IgD-negative memory B cell (primary cell): ENCODE results near the gene CREB3. TPM values are rescaled to one million over a fixed set of nuclear protein-coding genes. Genes with fewer than 3 reads are reported as not detected.

Source experiments
- H3K27ac Mint-ChIP-seq, 3 donors: one replicate each; pipeline ENCODE4 v1.8.0; 2020 to 2022; ENCODE audit warnings: mild to moderate bottlenecking in 3 of 3, mixed read lengths in 3 of 3, moderate library complexity in 1 of 3
- H3K27me3 Mint-ChIP-seq: one replicate; pipeline ENCODE4 v1.8.0; 2021; ENCODE audit warnings: mixed read lengths
- H3K36me3 Mint-ChIP-seq: one replicate; pipeline ENCODE4 v1.8.0; 2020; ENCODE audit warnings: mild to moderate bottlenecking, mixed read lengths
- H3K4me1 Mint-ChIP-seq, 3 donors: one replicate each; pipeline ENCODE4 v1.8.0; 2020 to 2022; ENCODE audit warnings: mixed read lengths in 3 of 3, mild to moderate bottlenecking in 1 of 3
- H3K4me3 Mint-ChIP-seq, 4 donors: one replicate each; pipeline ENCODE4 v1.8.0; 2020 to 2022; ENCODE audit warnings: mild to moderate bottlenecking in 4 of 4, mixed read lengths in 4 of 4, moderate library complexity in 3 of 4
- H3K9me3 Mint-ChIP-seq, 3 donors: one replicate each; pipeline ENCODE4 v1.8.0; 2020 to 2021; ENCODE audit warnings: mixed read lengths in 3 of 3, mild to moderate bottlenecking in 1 of 3
- polyA plus RNA-seq: library from polyadenylated mRNA; unstranded; fragments of 300-500 nt; fragmentation: Illumina TruSeq; gene quantifications from one replicate; pipeline ENCODE4 v1.2.3, GENCODE V29; 2021

Gene CREB3
- polyA plus RNA-seq, 1 donor from 2014 or later: 29.3 TPM

GRCh38 chr9:35758475-35759050, 26.1 kb downstream of the CREB3 start:
- no peaks in the 10 kb centered on the region for H3K27me3 Mint-ChIP-seq
- peaks cover 32 to 48% (median 34%) of the 10 kb centered on the region in 3 donors for H3K4me1 Mint-ChIP-seq
- peak overlapping the region; percentile 38 to 92 (median 78) for H3K4me3 Mint-ChIP-seq
- H3K27ac Mint-ChIP-seq: peak overlapping the region; percentile 50 to 96 (median 87)
- peaks cover 4% of the 10 kb centered on the region for H3K36me3 Mint-ChIP-seq
- no peaks in the 10 kb centered on the region for H3K9me3 Mint-ChIP-seq

GRCh38 chr9:35759795-35760194, 27.3 kb downstream of the CREB3 start:
- Mint-ChIP-seq H3K4me1 (peaks cover 32 to 48% (median 34%) of the 10 kb centered on the region in 3 donors), H3K9me3 (no peaks in the 10 kb centered on the region), H3K36me3 (peaks cover 4% of the 10 kb centered on the region), H3K27me3 (no peaks in the 10 kb centered on the region), H3K27ac (peak overlapping the region in 2 of 3 donors; percentile 82 to 95), H3K4me3 (peak overlapping the region in 3 of 4 donors; percentile 10 to 67 (median 32))

GRCh38 chr9:35760651-35761050, 28.2 kb downstream of the CREB3 start:
- Mint-ChIP-seq H3K9me3 (no peaks in the 10 kb centered on the region), H3K27ac (no peak overlapping the region), H3K27me3 (no peaks in the 10 kb centered on the region), H3K4me3 (peak overlapping the region in 1 of 4 donors; percentile 67), H3K4me1 (peaks cover 29 to 47% (median 32%) of the 10 kb centered on the region in 3 donors), H3K36me3 (peaks cover 4% of the 10 kb centered on the region)

- Mint-ChIP-seq H3K27me3 (no peaks in the 10 kb centered on the region), H3K9me3 (no peaks in the 10 kb centered on the region), H3K27ac (peak overlapping the region in 1 of 3 donors; percentile 33), H3K36me3 (peaks cover 4% of the 10 kb centered on the region), H3K4me3 (no peak overlapping the region), H3K4me1 (peaks cover 16 to 31% (median 26%) of the 10 kb centered on the region in 3 donors)
Observed at GRCh38 chr9:35763181-35763580, 30.7 kb downstream of the CREB3 start.

- Mint-ChIP-seq H3K27ac (no peak overlapping the region), H3K9me3 (no peaks in the 10 kb centered on the region), H3K27me3 (no peaks in the 10 kb centered on the region), H3K4me3 (no peak overlapping the region), H3K4me1 (peaks cover 12 to 25% (median 23%) of the 10 kb centered on the region in 3 donors), H3K36me3 (peaks cover 4% of the 10 kb centered on the region)
Observed at GRCh38 chr9:35763803-35764202, 31.3 kb downstream of the CREB3 start.

- H3K4me1 Mint-ChIP-seq: peaks cover 6 to 11% (median 11%) of the 10 kb centered on the region in 3 donors
- no peak overlapping the region for H3K27ac Mint-ChIP-seq
Observed at GRCh38 chr9:35766997-35767396, 34.5 kb downstream of the CREB3 start.

GRCh38 chr9:35767458-35767857, 35.0 kb downstream of the CREB3 start:
- H3K27me3 Mint-ChIP-seq: no peaks in the 10 kb centered on the region
- peaks cover 4% of the 10 kb centered on the region for H3K36me3 Mint-ChIP-seq
- no peaks in the 10 kb centered on the region for H3K9me3 Mint-ChIP-seq
- H3K27ac Mint-ChIP-seq: no peak overlapping the region
- H3K4me1 Mint-ChIP-seq: peaks cover 1 to 9% (median 7%) of the 10 kb centered on the region in 3 donors
- no peak overlapping the region for H3K4me3 Mint-ChIP-seq

More at GRCh38 chr9:35766997-35767396, 34.5 kb downstream of the CREB3 start:
- Mint-ChIP-seq H3K4me3 (no peak overlapping the region), H3K27me3 (no peaks in the 10 kb centered on the region), H3K36me3 (peaks cover 4% of the 10 kb centered on the region), H3K9me3 (no peaks in the 10 kb centered on the region)

GRCh38 chr9:35769763-35770162, 37.3 kb downstream of the CREB3 start:
- peaks cover 0 to 7% (median 1%) of the 10 kb centered on the region in 3 donors for H3K4me1 Mint-ChIP-seq
- H3K36me3 Mint-ChIP-seq: no peaks in the 10 kb centered on the region
- no peaks in the 10 kb centered on the region for H3K27me3 Mint-ChIP-seq

GRCh38 chr9:35771075-35771433, 38.6 kb downstream of the CREB3 start:
- no peaks in the 10 kb centered on the region for H3K27me3 Mint-ChIP-seq
- no peaks in the 10 kb centered on the region for H3K9me3 Mint-ChIP-seq
- no peak overlapping the region for H3K4me3 Mint-ChIP-seq
- no peak overlapping the region for H3K27ac Mint-ChIP-seq
- H3K4me1 Mint-ChIP-seq: peaks cover 3 to 14% (median 4%) of the 10 kb centered on the region in 3 donors
- no peaks in the 10 kb centered on the region for H3K36me3 Mint-ChIP-seq

More at GRCh38 chr9:35769763-35770162, 37.3 kb downstream of the CREB3 start:
- Mint-ChIP-seq H3K27ac (no peak overlapping the region), H3K9me3 (no peaks in the 10 kb centered on the region), H3K4me3 (no peak overlapping the region)

GRCh38 chr9:35771534-35771933, 39.1 kb downstream of the CREB3 start:
- Mint-ChIP-seq H3K36me3 (no peaks in the 10 kb centered on the region), H3K4me3 (no peak overlapping the region), H3K9me3 (no peaks in the 10 kb centered on the region), H3K27me3 (no peaks in the 10 kb centered on the region), H3K4me1 (peaks cover 2 to 10% (median 6%) of the 10 kb centered on the region in 3 donors), H3K27ac (no peak overlapping the region)

- Mint-ChIP-seq H3K27me3 (no peaks in the 10 kb centered on the region), H3K36me3 (no peaks in the 10 kb centered on the region), H3K4me1 (peaks cover 2 to 10% (median 6%) of the 10 kb centered on the region in 3 donors), H3K27ac (no peak overlapping the region), H3K4me3 (no peak overlapping the region), H3K9me3 (no peaks in the 10 kb centered on the region)
Observed at GRCh38 chr9:35771943-35772342, 39.5 kb downstream of the CREB3 start.

GRCh38 chr9:35774907-35775635, 42.6 kb downstream of the CREB3 start:
- Mint-ChIP-seq H3K4me1 (peaks cover 2 to 8% (median 6%) of the 10 kb centered on the region in 3 donors), H3K27me3 (no peaks in the 10 kb centered on the region), H3K9me3 (no peaks in the 10 kb centered on the region), H3K27ac (no peak overlapping the region), H3K36me3 (no peaks in the 10 kb centered on the region), H3K4me3 (no peak overlapping the region)

- no peak overlapping the region for H3K4me3 Mint-ChIP-seq
- H3K9me3 Mint-ChIP-seq: no peaks in the 10 kb centered on the region
- H3K36me3 Mint-ChIP-seq: peaks cover 2% of the 10 kb centered on the region
- H3K4me1 Mint-ChIP-seq: peaks cover 2 to 8% (median 6%) of the 10 kb centered on the region in 3 donors
- H3K27me3 Mint-ChIP-seq: no peaks in the 10 kb centered on the region
- H3K27ac Mint-ChIP-seq: peak overlapping the region in 2 of 3 donors; percentile 78 to 83
Observed at GRCh38 chr9:35776018-35776417, 43.6 kb downstream of the CREB3 start.

GRCh38 chr9:35778496-35778895, 46.0 kb downstream of the CREB3 start:
- Mint-ChIP-seq H3K4me3 (no peak overlapping the region), H3K27me3 (no peaks in the 10 kb centered on the region), H3K27ac (no peak overlapping the region), H3K9me3 (no peaks in the 10 kb centered on the region), H3K36me3 (peaks cover 3% of the 10 kb centered on the region), H3K4me1 (peaks cover 2 to 8% (median 6%) of the 10 kb centered on the region in 3 donors)

- Mint-ChIP-seq H3K36me3 (peaks cover 6% of the 10 kb centered on the region), H3K27ac (no peak overlapping the region), H3K9me3 (no peaks in the 10 kb centered on the region), H3K4me3 (no peak overlapping the region), H3K27me3 (no peaks in the 10 kb centered on the region), H3K4me1 (peaks cover 0 to 1% (median 0%) of the 10 kb centered on the region in 3 donors)
Observed at GRCh38 chr9:35781066-35781465, 48.6 kb downstream of the CREB3 start.
